IPS-20b (cell line): ENCODE results near the gene LASP1NB.

Experiments used
- H3K27ac ChIP-seq: one replicate; pipeline ENCODE4 v1.5.1; 2013; ENCODE audit warnings: low read length
- H3K27me3 ChIP-seq: 2 replicates; pipeline ENCODE4 v1.6.1; 2013; ENCODE audit warnings: mild to moderate bottlenecking, low read length, inconsistent platforms; ENCODE audit not compliant: insufficient read depth
- H3K36me3 ChIP-seq: 2 replicates; pipeline ENCODE4 v1.6.1; 2013; ENCODE audit warnings: low read depth, mild to moderate bottlenecking, inconsistent platforms, low read length, moderate library complexity; ENCODE audit not compliant: insufficient read depth
- H3K4me1 ChIP-seq: 2 replicates; pipeline ENCODE4 v1.6.1; 2013; ENCODE audit warnings: mild to moderate bottlenecking, control low read depth, inconsistent platforms, low read length, moderate library complexity; ENCODE audit not compliant: insufficient read depth
- H3K4me3 ChIP-seq: 2 replicates; pipeline ENCODE4 v1.5.1; 2013; ENCODE audit warnings: mild to moderate bottlenecking, low read length, inconsistent platforms
- H3K9ac ChIP-seq: 2 replicates; pipeline ENCODE4 v1.6.1; 2013; ENCODE audit warnings: low read depth, mild to moderate bottlenecking, inconsistent platforms, low read length, moderate library complexity
- H3K9me3 ChIP-seq: 2 replicates; pipeline ENCODE4 v1.6.1; 2013; ENCODE audit warnings: mild to moderate bottlenecking, low read depth, low read length, inconsistent platforms; ENCODE audit not compliant: insufficient read depth

LASP1NB gene

DNA sequence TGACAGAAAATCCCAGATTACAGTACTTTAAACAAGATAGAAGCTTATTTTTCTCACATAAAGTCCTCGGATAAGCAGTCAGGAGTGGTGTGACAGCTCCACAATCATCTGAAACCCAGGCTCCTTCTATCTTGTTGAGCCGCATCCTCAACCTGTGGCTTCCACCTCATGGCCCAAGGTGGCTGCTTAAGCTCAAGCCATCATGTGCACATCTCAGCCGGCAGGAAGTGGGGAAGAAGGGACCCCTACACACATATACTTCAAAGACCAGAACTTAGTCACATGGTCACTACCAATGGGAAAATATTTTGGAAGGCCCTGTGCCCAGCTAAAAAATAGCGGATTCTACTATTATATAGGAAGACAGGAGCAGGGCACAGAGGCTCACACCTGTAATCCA is 52.8 kb downstream of the LASP1NB start:
- Histone ChIP-seq H3K9ac (no peak overlapping the region), H3K9me3 (no peaks in the 10 kb centered on the region), H3K36me3 (no peaks in the 10 kb centered on the region), H3K27ac (no peak overlapping the region), H3K4me1 (no peaks in the 10 kb centered on the region), H3K4me3 (no peak overlapping the region), H3K27me3 (no peaks in the 10 kb centered on the region)
